Right ventricle myocardium inferior (tissue), 1 donor: ENCODE measurements around the gene SLC7A8. TPM values are rescaled to one million over a fixed set of nuclear protein-coding genes. Genes with fewer than 3 reads are reported as not detected.

ENCODE experiments used
- ATAC-seq: fragments of 200-7000 bp; cut with Tn5 transposase; one replicate; pipeline ENCODE4 v1.9.1; 2020; ENCODE audit warnings: mild to moderate bottlenecking, moderate library complexity
- DNase-seq: peaks from one replicate; pipeline ENCODE4 v3.0.0; 2021; ENCODE audit errors: missing footprints
- intact Hi-C: fragments of 100-400 bp; cut with DNase I; formaldehyde crosslinking; loops from one replicate; pipeline ENCODE4 v1.11.0; 2022
- total RNA-seq: library from RNA; stranded (reverse); fragmentation: NEBNext Ultra II Directional; extraction: Animal tissue kit (Norgen Biotek cat#: 25700); gene quantifications from one replicate; pipeline ENCODE4 v1.2.1, GENCODE V29; 2021
- donor health status: DM: no; HTN: yes; CAD: no; lungs with severe emphysema.

Gene SLC7A8
- total RNA-seq, 1 donor from 2014 or later = 11.5 TPM

- intact Hi-C loops = no loop called here
- no peak for ATAC-seq
- DNase-seq = no peak
Measured at GRCh38 chr14:23164250-23164649, 19.2 kb downstream of the SLC7A8 start.

- DNase-seq (no peak), ATAC-seq (no peak)
- intact Hi-C loops = no loop called here
Measured at GRCh38 chr14:23163830-23164229, 19.6 kb downstream of the SLC7A8 start.

DNA sequence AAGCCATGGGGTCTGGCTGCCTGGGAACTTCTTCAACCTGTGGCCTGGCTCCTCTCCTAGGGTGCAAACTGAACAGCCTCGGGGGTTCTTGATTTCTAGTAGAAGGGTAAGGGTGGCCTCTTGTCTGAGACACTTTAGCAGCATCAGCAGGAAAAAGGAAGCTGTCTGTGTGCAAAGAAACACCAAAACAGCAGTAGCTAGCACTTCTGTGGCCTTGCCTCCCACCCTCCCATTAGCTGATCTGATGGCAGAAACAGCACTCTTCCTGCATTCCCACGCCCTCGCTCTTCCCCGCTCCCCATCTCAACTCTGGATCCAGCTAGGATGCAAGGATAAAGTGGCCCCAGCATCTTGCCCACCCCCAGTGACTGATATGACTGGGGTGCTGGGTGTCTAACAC is 20.7 kb downstream of the SLC7A8 start:
- ATAC-seq = peak; percentile 33
- intact Hi-C loops = no loop called here
- no peak for DNase-seq

- no peak for ATAC-seq
- DNase-seq = no peak
- intact Hi-C loops = no loop called here
Measured at GRCh38 chr14:23162005-23162404, 21.5 kb downstream of the SLC7A8 start.

DNA sequence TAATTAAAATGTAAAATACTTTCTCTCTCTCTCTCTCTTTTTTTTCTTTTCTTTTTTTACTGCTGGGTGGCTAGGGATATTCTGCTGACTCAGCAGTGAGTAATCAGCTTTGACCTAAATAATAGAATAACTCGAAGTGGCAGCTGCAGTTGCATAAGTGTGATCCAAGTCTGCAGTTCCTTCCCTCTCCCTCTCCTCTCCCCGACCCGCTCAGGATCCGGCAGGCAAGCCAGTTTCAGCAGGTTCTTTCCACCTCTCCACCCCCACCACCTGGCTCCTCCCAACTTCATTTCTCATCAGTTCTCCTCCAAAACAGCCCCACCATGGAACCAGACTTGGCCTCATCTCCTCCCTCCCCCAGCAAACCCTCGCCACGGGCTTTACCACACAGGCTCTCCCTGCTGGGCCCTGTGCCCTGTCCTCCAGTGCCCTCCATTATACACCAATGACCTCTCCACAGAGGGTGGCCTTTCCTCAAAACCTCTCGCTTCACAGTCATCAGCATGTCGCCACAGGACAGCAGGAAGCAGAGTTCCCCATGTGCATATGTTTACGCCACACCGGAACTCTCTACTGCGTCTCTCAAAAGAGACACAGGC is 22.4 kb downstream of the SLC7A8 start:
- DNase-seq (peak; percentile 73), ATAC-seq (peak; percentile 74)
- intact Hi-C loops = no loop called here

GRCh38 chr14:23159532-23159931 is 23.9 kb downstream of the SLC7A8 start:
- ATAC-seq (no peak), DNase-seq (no peak)
- intact Hi-C loops = no loop called here

DNA sequence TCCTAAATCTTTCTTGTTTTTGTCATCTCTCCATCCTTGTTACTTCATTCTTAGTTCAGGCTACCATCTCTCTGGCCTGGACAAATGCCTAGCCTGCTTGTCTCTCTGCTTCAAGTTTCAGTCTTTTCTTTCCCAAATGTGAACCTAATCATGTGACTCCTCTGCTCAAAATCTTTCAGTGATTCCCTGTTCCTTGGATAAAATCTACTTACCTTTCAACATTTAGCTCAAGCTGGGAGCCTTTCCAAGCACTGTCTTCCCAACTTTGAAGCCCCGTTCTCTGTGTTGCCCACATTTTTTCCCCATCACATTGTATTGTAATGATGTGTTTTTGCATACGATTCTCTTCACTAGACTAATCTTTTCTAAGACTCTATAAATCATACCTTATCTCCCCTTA is 24.7 kb downstream of the SLC7A8 start:
- ATAC-seq (no peak), DNase-seq (no peak)
- intact Hi-C loops = no loop called here

DNA sequence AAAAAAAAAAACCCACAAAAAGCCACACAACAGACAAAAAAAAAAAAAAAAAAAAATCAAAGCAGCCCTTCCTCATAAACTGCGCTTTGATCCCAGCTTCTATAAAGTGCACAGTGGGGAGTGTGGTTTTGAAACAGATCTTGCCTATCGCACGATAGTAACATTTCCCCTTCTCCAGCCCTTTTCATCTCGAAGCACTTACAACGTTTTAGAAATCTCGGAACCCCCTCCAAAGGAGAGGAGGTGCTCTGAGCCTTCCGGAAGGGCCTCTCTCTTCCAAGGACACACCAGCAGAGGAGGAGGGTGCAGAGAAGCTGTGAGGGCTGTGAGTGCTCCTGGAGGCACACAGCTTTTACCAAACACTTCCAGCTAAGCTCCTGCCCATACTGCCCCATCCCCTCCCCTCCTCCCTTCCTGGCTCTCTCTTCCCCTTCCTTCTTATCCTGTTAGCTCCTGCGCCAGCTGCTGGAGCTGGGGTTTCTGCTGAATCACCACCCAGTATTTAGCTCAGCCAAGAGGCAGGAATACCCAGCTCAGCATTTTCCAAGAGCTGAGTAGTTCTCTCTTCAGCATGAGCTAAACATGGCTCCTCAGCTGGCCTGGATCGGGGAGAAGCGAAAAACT is 28.4 kb downstream of the SLC7A8 start:
- DNase-seq (peak; percentile 92), ATAC-seq (peak; percentile 89)
- intact Hi-C loops = loop anchor here (2.0 kb wide), 2 partner anchors 28 to 34 kb away; partner anchors contain the start of gene SLC7A8

DNA sequence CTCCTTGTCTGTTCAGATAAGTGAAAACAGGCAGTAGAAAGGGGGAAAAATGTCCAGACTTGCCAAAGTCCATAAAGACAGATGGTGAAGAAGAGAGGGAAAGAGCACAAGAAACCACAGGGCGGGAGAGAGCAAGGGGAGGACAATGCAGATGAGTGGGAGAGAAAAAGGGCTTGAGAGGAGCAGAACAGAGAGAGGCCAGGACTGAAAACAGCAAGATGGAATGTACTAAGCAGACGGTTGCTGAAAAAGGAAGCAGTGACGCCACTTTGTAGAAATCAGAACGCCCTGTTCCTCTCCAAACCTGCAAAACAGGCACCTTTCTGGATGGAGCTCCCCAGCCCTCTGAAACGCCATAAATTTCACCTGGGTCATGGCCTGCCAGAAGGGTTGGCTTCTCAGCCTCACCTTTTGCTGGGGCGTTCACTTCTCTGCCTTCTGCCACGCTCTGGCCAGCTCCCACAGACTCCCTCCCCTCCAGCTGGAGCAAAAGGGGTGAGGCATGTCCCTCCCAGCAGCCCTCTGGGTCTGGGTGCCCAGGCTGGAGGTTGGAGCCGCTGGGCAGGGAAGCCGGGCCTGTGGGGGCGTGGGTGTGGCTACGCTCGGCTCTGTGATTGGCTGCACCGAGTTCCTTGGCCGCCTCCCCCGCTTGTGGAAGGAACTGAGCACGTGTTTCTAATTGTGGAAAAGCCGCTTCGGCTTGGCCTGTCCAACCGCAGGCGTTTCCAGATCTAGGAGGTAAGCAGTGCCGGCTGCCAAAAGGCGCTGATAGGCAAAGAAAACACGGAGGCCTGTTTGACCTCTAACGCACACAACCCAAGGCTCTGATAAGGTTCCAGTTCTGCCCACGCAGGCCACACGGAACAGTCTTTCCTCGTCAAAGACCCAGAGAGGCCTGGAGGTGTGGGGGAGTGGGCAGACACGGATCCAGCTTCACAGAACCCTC is 29.3 kb downstream of the SLC7A8 start:
- DNase-seq = peak; percentile 96
- intact Hi-C loops = loop anchor here (2.0 kb wide), 2 partner anchors 29 to 33 kb away; partner anchors contain the start of gene SLC7A8

GRCh38 chr14:23151342-23151741 is 32.1 kb downstream of the SLC7A8 start:
- DNase-seq = no peak

More for the DNA sequence above, 29.3 kb downstream of the SLC7A8 start:
- peak; percentile 87 for ATAC-seq

DNA sequence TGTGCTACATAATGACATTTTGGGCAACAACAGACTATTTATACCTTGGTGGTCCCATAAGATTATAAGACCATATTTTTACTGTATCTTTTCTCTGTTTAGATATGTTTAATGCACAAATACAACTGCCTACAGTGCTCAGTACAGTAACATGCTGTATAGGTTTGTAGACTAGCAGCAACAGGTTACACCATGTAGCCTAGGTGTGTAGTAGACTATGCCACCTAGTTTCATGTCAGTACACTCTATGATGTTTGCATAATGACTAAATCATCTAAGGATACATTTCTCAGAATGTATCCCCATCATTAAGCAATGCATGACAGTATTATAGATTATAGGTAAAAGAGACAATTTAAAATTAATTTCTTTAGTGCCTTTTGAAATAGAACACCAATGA is 33.7 kb downstream of the SLC7A8 start:
- DNase-seq (no peak), ATAC-seq (no peak)
- intact Hi-C loops = no loop called here

More at GRCh38 chr14:23151342-23151741, 32.1 kb downstream of the SLC7A8 start:
- intact Hi-C loops = no loop called here
- ATAC-seq = no peak

DNA sequence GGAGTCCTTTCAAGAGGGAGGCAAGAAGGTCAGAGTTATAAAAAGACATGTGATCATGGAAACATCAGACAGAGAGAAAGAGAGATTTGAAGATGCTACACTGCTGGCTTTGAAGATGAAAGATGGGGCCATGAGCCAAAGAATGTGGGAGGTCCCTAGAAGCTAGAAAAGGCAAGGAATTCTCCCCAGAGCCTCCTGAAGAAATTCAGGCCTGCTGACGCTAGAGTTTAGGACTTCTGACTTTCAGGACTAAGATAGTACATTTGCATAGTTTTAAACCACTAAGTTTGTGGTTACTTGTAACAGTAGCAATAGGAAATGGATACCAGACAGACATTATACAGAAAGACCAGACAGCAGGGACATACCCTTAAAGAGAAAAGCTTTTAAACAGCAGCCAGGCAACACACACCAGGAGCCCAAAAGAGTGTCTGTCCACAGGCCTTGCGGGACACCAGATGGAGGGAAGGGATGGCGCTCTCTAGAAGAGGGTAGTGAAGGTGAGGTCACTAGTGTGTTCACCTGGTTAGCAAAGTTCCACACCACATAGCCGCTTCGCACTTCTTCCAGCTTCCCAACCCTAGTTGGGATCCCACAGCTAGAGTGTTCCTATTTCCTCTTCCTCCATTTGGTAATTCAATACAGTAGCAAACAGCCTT is 34.7 kb downstream of the SLC7A8 start:
- ATAC-seq (no peak), DNase-seq (no peak)
- intact Hi-C loops = no loop called here

DNA sequence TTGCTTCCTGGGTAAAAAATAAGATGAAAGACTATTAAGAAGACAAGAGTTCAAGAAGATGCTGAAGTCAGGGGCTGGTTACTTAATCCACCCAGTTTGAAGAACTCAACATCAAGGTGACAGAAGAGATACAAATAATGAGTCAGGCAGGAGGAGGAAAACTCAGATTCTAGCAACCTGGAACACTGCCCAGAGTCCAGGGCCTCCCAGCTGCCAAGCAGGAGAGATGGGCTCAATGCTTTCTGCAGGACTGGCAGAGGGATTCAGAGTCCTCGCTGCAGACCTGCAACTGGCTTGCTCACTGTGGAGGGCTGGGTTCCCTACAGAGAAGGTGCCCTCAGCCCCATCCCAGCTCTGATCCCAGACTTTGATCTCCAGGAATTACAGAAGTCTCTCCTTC is 35.8 kb downstream of the SLC7A8 start:
- intact Hi-C loops = no loop called here
- DNase-seq = no peak
- no peak for ATAC-seq

- ATAC-seq (no peak), DNase-seq (no peak)
- intact Hi-C loops = no loop called here
Measured at GRCh38 chr14:23146980-23147379, 36.5 kb downstream of the SLC7A8 start.

DNA sequence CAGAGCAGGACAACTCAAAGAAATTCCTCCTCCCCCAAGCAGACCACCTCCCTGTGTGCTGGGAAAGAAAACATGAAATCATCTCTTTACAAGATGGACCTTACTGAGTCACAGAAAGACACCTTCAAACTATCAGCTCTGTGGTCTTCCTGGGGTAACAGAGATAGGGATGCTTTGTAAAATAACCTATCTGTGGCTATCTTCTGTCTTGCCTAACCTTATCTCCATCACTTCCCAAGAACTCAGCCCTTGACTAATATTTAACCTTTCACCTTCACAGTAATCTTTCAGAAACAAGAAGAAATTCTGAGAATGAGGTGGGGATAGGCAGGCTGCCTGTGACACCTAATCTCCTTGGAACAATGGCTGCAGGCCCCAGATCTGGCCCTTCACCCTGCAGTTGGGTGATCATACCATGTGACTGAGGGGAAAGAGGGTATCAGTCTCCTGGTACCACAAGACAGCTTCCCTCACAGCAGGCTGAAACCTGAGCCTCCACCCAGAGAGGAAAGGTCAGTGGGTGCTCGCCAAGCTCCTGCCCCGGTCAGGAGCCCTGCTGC is 37.0 kb downstream of the SLC7A8 start:
- intact Hi-C loops = no loop called here
- DNase-seq = no peak
- no peak for ATAC-seq

- no peak for DNase-seq
- intact Hi-C loops = no loop called here
- peak; percentile 19 for ATAC-seq
Measured at GRCh38 chr14:23145794-23146350, 37.6 kb downstream of the SLC7A8 start.

- intact Hi-C loops = no loop called here
- DNase-seq (no peak), ATAC-seq (no peak)
Measured at GRCh38 chr14:23143911-23144310, 39.5 kb downstream of the SLC7A8 start.

DNA sequence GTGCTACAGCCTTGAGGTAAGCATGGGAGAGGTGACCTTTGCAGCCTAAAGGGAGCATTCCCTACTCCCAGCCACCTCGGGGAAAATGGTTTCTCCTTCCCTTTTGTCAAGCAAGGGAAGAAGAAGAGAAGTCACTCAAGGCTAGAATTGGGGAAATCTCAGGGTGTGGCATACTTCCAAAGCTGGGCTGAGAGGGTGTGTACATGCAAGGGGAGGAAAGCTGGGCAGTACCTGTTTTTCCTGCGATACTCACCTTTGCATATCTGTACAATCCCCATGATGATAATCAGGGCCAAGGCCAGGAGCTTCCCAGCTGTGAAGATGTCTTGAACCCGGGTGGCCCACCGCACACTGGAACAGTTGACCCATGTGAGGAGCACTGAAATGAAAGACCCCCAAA is 40.6 kb downstream of the SLC7A8 start:
- intact Hi-C loops = no loop called here
- no peak for ATAC-seq

More for the DNA sequence above, 40.6 kb downstream of the SLC7A8 start:
- no peak for DNase-seq
